D721Med (cell line): ENCODE results near the gene GCK.
"Not testable (repeated sequence)": the region's sequence is repeated elsewhere in the genome, so short reads cannot be mapped to it uniquely, and the experiment has no call there.

ENCODE experiments used
- DNase-seq: peaks from one replicate; pipeline ENCODE4 v3.0.0; 2011; ENCODE audit warnings: low spot score; ENCODE audit not compliant: insufficient read length
- FAIRE-seq: peaks from 2 replicates; lab custom pipeline; 2011; peaks lifted over from hg19 to GRCh38; lab: Jason Lieb, UNC
- CTCF ChIP-seq: IDR thresholded peaks from 2 replicates; pipeline ENCODE4 v1.5.1; 2012; ENCODE audit warnings: mild to moderate bottlenecking, control low read depth; ENCODE audit not compliant: insufficient read depth; ENCODE audit errors: missing control alignments

The GCK gene

DNA sequence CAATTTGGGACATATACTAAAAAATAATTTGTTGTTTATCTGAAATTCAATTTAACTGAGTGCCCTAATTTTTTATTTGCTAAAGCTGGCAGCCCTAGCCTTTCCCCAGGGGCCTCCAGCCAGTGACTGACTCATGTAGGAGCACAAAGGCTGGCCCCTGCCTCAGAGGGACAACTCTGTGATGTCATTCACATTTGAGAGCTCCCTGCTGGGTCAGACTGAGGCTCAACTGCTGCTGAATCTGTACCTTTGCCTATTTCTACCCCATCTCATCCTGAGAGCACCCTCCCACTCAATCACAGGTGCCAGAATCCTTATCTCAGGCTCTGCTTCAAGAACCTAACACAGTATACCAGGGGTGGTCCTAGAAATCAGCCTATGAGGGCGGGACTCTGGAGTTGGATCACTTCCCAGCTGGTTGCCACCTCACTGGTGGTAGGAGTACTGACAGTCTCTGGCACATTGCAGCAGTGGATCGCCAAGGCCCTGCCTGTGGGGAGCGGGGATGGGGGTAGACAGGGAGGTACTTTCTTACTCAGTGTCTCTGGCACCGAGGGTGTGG, 11.6 kb downstream of the GCK start:
- no peak for DNase-seq
- FAIRE-seq: no peak
- TF ChIP-seq CTCF: no peak

DNA sequence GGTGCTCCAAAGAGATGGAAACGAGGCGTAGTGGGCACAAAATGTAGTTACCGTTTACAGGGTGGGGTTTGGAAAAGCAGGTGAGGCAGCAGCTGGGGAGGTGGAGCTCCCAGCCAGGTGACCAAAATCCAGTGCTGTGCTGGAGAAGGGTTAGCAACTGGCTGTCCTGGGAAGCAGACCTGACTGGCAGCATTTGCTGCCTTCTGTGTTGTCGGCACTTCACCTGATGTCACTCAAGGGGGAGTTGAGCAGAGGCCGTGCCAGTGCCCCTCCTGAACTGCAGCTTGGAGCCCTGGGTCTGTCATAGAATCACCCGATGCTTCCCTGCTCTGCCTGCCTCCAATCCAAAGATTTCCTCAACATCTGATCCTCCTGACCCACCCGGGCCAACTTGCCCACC, 12.8 kb downstream of the GCK start:
- DNase-seq (no peak), FAIRE-seq (no peak)
- TF ChIP-seq CTCF: no peak

- FAIRE-seq: no peak
- no peak for TF ChIP-seq CTCF
- no peak for DNase-seq
These were observed 13.5 kb downstream of the GCK start for GRCh38 chr7:44175730-44176129.

GRCh38 chr7:44174694-44174948, 14.6 kb downstream of the GCK start:
- FAIRE-seq, DNase-seq: not testable (repeated sequence)

- TF ChIP-seq CTCF: no peak
- no peak for DNase-seq
- no peak for FAIRE-seq
These were observed 15.1 kb downstream of the GCK start for GRCh38 chr7:44173911-44174693.

- DNase-seq (no peak), FAIRE-seq (no peak)
These were observed 16.3 kb downstream of the GCK start for GRCh38 chr7:44172803-44173424.

GRCh38 chr7:44172352-44172751, 16.9 kb downstream of the GCK start:
- DNase-seq (no peak), FAIRE-seq (no peak)
- no peak for TF ChIP-seq CTCF

More at GRCh38 chr7:44172803-44173424, 16.3 kb downstream of the GCK start:
- TF ChIP-seq CTCF: no peak

- FAIRE-seq, DNase-seq: not testable (repeated sequence)
These were observed 17.3 kb downstream of the GCK start for GRCh38 chr7:44171901-44172300.
